ENCODE results near the gene NAT8L.

Gene NAT8L

DNA sequence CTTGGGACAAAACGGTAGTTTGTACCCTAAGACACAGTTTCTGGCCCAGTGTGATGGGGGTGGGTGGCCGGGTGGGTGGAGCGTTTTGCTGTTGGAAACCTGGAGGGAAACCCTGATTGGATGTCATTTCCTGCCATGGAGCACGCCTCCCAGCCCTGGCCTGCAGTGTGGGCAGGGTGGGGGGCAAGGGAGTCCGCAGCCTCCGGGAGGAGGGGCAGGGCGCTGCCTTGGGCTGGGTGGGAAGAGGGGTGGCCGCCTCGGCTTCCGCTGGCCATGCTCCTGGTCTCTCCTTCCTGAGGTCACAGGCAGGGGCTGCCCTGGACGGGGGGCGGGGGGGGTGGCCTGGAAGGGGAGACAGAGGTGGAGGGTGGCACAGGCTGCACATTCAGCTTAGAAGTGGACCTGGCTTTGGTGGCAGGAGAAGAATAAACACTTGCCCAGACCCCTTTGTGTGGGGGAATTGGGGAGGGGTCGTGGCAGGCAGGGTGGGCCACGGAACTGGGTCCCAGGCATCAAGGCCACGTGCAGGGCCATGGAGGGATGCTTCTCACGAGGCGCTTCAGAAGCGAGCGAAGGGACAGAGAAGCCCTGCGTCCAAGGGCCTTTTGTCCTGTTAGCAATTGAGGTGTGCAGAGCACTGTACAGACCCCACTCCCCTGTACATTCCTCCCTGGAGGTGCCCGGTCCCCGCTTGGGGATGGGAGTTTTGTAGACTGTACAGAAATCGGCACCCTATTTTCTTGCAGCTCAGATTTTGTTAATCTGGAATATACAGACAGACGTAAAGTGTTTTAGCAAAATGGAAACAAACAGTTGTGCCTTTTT lies 6.2 kb downstream of the NAT8L start:
- DNase-seq, result no peak

DNA sequence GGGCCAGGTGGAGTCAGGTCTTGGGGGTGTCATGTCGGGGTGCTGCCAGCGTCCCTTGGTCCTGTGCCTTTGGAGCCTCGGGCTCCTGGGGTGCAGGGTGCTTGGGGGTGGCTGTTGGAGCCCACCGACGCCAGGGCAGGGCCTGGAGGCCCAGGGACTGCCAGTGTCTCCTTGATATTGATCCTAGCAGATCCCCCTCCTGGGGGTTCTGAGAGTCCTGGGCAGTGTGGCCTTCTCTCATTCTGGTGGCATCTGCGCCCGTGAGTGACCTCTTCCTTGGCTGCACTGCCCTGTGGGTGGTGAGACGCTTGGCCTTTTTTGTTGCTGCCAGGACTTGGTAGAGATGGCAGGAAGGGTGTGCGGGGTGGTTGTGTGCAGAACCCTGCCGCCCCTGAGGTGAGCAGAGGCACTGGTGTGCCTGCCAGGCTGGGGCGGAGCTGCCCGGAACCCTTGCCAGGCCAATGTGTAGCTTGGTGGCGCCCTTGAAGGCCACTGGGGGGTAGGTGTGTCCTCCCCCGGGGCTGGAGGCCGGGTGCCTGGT lies 7.0 kb downstream of the NAT8L start:
- no peak for DNase-seq

DNA sequence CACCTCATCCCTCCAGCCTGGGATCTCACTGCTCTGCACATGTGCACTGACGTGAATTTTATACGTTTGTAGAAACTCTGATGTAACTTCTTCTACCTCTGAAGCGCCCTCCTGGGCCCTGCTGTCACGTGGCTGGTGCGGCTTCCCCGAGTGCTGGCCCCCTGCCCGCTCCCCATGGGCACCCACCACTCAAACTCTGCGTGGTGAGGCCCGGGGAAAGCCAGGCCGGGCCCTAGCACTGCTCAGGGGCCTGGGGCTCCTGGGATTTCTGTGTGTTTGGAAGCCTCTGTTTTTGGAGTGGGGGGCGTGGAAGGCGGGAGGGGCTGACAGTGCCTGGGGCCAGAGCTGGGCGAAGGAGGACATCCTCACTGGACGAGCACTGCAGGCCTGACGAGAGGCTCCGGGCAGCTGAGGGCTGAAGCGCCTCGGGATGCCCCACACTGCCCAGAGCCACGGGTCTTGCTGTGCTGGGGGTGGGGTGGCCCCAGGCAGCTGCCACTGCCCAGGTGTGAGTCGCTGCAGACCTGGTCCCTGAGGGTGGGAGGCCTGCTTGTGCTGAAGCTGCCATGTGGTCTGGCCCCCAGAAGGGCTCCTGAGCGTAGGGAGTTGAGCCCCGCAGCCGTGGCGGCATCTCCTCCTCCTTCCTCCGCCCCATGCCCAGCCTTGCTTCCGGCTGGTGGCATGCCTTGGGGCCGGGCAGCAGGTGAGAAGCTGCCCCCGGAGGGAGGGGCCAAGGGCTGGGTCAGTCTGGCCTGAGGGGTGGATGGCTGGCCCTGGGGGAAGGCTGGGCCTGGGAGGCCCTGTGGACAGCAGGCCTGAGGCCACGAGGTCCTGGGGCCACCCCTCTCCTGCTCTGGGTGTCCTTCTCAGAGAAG lies 7.7 kb downstream of the NAT8L start:
- DNase-seq, result no peak

DNA sequence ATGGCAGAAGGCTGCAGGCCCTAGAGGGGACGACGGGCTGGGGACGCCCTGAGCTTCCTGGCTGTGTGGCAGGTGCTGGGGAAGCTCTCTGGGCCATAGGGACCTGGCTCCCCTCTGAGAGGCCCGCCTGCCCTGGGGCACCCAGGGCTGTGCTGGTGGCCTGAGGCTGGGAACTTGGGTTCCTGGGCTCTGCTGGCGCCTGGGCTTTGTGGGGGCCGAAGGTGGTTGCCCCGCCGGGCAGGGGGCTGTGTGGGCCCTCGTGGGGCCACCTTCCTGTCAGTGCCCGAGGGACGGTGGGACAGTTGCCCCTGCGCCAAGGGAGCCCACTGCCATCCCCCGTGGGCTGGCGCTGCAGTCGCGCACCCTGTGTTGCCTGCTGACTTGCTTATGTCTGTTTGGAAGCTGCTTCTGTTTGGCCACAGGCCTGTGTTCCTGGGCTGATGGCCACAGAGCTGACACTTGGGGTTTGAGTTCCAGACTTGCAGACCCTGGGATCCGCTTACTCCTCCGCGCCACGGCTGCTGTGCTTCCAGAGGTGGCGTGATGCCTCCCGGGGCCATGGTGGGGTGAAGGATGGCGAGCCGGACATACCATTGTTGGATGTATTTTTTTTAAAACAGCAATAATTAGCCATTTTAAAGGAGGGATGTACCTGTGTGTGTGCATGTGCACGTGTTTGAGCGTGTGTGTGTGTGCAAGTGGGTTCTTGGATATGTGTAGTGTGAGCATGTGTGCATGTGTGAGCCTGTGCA lies 8.5 kb downstream of the NAT8L start:
- DNase-seq, result no peak

DNA sequence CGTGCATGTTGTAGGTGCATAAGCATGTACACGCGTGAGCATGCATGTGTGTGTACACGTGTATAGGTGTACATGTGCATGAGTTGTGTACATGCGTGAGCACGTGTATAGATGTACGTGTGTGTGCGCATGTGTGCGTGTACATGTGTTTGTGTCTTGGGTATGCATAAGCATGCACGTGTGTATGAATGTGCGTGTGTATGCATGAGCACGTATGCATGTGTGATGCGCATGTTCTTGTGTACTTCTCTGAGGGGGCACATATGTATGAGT lies 9.0 kb downstream of the NAT8L start:
- DNase-seq, result no peak

DNA sequence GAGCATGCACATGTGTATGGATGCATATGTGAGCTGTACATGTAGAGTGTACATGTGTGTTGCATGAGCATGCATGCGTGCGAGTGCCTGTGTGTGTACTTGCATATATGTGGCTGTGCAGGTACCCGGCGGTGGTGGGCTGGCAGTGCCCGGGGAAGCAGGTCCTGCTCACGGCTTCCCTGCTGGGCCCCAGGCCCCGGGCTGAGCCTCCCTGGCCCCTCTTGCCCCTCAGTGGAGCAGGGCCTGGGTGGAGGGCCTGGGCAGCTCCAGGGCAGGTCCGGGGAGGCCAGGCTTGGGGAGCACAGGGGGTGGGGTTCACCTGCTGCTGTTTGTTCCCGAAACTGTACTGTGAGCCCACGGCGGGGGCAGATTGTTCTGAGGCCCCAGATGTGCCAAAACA lies 9.4 kb downstream of the NAT8L start:
- no peak for DNase-seq

DNA sequence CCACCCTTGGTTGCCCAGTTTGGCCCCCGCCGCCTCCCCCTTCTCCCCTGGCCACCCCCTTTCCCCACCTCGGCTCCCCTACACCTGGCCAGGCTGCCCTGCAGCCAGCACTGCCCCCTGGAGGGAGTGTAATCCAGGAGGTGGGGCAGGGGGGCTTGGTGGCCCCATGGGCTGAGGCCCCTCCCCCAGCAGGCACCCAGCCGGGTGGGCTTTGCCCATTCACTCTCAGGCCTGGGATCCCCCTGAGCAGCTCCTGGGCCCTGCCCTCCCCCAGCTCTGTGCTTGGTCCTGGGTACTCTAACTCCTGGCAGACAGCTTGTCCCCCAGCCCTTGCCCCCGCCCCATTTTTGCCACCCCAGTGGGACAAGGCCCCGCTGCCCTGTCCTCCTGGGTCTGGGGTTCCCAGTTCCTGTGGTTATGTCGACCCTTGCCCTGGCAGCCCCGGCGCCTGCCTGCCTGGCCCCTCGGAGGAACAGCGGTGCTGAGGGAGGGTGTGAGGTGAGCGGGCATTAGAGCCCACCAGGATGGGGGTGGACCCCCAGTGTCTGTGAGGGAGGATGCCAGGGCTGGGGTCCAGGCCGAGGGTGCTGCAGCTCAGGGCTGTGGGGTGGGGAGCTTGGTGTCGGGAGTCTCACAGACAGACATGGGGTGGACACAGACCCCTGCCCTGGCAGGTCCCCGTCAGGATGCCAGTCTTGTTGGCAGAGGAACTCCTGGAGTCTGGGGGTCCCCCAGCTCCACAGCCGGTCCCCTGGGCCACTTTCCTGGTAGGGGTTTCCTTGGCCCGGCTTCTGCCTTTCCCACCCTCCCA lies 10.2 kb downstream of the NAT8L start:
- DNase-seq, result no peak

DNA sequence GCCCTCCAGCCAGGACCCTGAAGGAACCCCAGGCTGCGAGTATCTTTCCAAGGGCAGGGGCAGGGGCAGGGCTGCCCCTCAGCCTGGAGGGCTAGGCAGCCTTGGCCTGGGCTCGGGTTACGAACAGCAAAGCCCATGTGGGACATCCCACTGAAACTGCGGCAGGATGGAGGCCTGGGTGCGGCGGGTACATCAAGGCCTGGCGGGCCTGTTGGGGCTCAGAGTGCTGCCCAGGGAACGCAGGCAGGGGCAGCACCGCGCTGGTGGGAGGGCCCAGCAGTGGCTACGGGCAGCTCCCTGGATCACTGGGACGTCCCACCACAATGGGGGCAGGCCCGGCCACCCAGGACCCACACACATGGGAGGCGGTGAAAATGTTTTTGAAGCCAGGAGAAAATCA lies 10.9 kb downstream of the NAT8L start:
- DNase-seq, result no peak

DNA sequence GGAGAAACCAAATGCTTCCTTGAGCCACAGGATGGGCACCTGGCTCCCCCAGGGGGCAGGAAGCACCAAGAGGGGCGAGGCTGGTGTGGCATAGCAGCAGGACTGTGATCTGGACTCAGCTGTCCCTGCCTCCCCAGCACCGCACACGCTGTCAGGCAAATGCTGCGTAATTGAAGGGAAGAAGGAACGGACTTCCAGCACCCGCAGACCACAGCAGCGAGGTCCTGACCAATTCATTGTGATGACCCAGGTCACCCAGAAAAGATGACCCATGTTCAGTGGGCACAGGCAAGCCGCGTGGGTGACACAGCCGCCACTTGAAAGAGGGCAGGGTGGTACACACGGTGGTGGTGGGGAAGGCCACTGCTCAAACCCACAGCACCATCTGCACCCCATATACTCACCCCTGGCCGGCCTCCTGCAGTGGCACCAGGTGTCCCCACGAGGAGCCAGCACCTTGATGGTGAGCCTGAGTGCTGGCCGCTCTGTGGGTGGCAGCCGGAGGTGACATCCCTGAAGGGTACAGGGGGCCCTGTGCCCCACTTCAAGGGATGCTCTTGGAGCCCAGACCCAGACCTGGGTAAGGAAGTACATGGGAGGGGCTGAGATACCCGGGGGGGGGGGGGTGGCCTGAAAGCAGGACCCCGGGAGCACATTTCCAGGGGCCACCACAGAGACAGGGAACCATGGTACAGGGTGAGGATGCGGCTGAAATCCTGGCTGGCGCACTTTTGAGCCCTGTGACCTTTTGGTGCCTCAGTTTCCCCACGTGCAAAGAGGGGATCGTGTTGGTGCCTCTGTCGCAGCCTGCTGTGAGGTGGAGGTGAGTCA lies 11.5 kb downstream of the NAT8L start:
- no peak for DNase-seq

DNA sequence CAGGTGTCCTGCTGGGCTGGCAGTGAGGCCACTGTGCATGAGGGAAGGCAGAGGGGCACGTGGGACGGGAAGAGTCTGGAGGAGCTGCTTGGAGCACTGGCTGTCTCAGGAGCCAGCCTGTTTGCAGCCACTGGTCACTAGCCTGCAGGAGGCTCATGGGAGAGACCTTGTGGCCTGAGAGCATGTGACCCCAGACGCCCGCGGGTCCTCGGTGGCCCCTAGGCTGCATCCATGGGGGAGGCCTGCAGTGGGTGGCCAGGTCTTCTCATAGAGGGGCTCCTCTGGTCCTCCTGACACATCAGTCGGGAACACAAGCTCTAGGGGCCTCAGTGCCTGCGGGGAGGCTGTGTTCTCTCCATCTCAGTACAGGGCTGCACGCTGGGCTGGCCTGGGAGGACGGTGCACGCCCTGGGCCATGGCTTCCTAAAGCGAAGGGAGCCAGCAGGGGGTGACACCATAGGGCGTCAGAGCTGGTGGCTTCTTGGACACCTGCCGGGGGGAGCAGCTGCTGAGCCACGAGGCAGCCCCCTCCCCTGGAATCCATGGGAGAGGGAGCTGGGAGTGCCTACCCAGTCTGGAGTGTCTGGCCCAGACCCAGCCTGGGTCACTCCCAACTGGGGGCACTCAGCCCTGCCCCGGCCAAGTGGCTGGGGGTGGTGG lies 12.3 kb downstream of the NAT8L start:
- DNase-seq, result no peak

DNA sequence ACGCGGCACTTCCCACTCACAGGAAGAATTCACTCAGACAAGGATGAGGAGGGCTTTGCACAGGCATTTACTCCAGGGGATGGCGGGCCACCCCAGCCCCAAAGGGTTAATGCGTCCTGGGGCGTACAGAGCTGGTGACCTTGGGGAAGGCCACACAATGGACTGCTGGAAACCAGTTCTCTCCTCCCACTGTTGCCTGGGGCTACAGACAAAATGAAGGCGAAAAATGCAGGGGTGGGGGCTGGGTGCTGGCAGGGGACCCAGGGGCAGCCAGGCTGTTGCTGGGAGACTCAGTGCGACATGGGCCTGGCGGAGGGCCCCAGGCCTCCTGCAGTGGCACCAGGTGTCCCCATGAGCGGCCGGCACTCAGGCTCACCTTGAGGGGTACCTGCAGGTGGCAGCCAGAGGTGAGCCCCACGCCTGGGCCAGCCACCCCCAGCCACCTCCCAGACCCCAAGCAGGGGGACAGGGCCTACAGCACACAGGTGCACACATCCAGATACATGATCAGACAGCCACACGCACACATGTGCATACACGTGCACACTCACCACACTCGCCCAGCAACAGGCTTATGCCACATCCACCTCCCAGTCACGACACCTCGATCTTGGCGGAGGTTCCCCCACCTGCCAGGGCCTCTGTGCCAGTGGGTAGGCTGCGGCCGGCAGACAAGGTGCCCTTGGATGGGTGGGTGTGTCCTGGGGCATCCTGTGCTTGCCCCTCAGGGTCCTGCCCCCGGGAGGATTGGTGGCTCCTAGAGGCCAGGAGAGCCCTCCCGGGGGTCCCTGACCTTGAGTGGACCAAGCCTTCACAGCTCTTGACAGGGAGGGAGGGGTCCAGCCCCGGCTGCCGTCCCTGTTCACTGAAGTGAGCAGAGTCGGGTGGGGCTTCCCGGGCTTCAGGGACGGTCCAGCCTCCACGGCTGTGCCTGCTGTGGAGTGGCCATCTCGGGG lies 13.1 kb downstream of the NAT8L start:
- DNase-seq, result no peak

DNA sequence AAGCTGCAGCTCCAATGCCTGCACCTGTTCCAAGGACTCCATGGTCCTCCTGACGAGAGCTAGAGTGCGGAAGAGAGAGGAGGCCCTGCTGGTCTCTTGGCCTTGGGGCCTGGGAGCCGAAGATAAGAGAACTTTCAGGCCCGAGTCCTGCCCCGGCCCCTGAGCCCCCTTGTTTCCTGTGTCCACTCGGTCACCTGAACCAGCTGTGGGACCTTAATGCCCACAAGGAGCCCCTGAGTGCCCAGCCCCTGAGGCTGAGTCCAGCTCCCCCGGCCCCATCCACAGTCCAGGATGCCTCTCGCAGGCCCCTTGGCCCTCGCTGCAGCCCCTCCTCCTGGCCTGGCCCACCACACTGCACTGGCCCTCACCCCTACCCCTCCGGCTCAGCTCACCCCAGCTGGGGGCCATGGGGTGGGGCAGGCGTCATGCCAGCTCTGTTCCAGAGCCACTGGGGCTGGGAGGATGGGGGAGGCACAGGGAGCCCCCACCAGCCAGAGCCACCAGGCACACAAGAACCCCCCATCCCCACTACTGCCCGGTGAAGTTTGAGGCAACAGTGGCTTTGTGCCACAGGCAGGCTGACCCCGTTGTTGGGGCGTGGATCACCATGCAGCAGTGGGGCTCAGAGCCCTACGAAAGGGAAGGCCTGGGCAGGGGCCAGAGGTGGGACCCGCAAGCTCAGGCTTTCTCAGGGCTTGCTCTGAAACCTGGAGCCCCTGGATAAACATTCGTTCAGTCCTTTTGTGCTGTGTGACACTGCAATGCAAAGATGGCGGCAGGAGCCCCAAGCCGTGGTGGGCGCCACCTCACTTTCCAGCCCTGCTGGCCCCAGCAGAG lies 14.1 kb downstream of the NAT8L start:
- no peak for DNase-seq

DNA sequence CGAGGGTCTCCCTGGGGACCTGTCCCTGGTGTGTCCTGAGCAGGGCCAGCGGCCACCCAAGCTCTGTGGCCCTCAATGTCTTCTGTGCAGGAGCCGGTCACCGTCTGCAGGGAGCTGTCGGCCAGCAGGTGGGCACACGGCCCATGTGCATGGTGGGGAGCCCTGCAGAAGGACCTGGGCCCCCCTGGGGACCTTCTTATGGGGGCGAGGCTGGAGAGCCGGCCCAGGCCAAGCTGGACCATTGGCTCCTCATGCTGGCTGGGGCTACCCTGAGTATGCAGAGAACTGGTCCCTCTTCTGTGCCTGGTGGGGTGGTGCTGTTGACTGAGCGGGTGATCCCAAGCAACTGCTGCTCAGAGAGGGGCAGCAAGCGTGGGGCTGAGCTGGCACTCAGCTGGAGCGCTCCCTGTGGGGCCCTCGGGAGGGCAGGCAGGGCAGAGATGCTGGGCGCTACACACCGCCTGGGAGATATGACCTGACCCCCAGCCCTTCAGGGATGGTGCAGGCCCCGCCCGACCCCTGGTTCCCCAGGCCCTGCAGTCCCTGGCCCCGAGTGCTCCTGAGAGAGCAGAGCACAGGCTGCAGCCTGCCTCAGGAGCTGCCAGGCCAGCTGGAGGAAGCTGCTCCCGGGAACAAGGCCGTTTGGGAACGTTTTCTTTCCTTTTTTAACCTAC lies 14.8 kb downstream of the NAT8L start:
- no peak for DNase-seq

DNA sequence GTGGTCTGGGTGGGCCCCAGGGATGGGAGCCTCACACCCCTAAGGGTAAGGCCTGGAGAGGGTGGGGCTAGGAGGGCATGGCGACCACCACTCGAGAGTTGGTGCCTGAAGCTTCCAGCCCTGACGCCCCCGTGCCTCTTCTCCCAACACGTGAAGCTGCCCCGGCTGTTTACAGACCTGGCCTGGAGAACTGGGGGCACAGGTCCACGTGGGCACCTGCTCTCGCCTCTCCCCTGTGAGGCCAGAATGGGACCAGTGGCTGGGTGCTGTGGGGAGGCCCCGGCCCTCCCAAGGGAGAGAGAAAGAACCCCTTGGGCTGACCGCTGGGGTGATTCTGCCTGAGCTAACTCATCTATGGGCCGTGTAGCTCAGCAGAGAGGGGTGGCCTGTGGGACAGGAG lies 15.5 kb downstream of the NAT8L start:
- no peak for DNase-seq

DNA sequence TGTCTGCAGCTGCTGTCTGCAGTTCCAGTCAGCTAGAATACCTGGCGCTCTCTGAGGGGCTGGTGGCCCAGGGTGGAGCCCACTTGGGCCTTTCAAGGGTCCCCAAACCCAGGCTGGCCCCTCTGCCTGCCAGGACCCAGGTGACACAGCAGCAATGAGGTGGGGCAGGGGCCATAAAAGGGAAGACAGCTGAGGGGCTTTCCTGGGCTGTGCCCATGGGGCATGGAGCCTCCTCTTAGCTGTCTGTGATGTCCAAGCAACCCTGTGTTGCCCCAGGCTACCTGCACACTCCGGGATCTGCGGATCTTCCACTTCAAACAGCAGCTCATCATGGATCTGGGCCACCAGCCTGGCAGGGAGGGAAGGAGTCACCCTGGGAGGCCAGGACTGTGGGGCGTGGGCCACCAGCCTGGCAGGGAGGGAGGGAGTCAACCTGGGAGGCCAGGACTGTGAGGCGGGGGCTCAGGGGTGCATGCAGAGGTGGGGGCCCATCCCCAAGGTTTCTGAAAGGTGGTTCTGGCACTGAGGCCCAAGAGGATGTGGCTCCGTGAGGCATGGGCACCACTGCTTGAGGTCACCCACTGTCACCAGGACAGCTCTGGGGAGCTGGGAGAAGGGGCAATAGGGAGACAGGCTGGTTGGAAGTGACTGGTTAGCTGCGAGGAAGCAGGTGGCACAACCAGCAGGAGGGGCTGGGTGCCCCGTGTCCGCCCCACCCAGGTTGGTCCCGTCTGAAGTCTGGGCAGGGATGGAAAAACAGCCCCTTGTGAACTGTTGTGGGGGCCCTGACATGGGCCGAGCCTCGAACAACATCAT lies 16.3 kb downstream of the NAT8L start:
- DNase-seq, result no peak

DNA sequence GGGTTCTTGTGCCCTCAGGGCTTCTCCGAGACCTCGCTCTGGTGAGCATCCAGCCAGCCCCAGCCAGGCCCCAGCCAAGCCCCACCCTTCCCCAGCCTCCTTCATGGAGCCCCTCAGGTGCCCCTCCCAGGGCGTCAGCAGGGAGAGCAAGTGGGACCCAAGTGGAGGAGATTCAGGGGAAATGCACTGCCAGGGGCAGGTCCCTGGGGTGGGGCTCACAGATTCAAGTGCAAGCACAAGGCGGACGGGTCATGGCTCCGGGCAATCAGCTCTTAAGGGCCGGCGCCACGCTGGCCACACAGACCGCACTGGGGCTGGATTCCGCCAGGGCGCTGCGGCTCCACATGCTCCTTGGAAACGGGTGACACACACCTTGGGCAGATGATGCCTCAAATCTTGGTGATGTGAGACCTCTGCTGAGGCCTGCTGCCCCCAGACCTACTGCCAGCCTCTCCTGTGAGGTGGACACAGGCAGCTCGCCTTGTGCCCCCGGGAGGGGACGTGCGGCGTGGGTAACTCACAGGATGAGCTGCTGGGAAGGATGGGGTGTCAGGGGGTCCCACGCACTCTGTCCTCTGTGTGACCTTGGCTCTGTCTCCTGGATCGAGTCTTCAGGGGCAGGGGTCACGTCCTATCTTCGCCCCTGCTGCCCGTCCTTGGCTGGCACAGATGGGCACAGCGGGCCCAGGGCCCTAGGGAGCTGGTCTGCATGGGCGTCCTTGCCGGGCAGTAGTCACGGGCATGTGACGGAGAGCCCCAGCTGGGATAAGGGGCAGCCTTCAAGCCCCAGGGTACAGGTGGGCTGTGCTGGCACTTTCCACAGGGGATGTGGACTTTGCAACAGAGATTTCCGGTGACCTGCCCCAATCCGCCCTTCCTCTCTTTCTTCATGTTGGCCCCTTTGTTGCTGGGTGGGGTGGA lies 17.1 kb downstream of the NAT8L start:
- DNase-seq, result no peak
